OCI-LY7 (cell line): ENCODE measurements around the gene GPR3. TPM values are rescaled to one million over a fixed set of nuclear protein-coding genes. Genes with fewer than 3 reads are reported as not detected.

Experiments used
- BruUV-seq: library from RNA; stranded (reverse); fragments of 400-500 nt; replicated peaks from 2 replicates; lab custom pipeline; 2021; lab: Mats Ljungman, UMichigan
- CTCF ChIA-PET: fragments of 300-600 bp; sonication (Branson Sonifier 250); formaldehyde crosslinking; loops from one replicate; lab custom pipeline; 2022; ENCODE audit warnings: antibody characterized with exemption; ENCODE audit not compliant: unreplicated experiment; lab: Charles Lee
- POLR2A ChIA-PET: fragments of 300-600 bp; sonication (Branson Sonifier 250); formaldehyde crosslinking; loops from one replicate; lab custom pipeline; 2022; ENCODE audit warnings: antibody characterized with exemption; lab: Charles Lee
- DNase-seq: peaks from one replicate; pipeline ENCODE4 v3.0.0-alpha.2; 2015; ENCODE audit warnings: low spot score
- H2AFZ ChIP-seq: fragments of 200-600 bp; sonication (generic), shearing (Covaris generic); 2 replicates; pipeline ENCODE4 v1.6.1; 2014; ENCODE audit warnings: mild to moderate bottlenecking, antibody characterized with exemption, low read length, moderate library complexity
- H3K27ac ChIP-seq: fragments of 200-600 bp; sonication (generic); 2 replicates; pipeline ENCODE4 v1.5.1; 2014; ENCODE audit warnings: mixed run types, low read depth, mild to moderate bottlenecking, moderate library complexity, low read length, inconsistent platforms; ENCODE audit not compliant: poor library complexity, severe bottlenecking
- H3K36me3 ChIP-seq: fragments of 200-600 bp; sonication (generic); 2 replicates; pipeline ENCODE4 v1.6.1; 2014; ENCODE audit warnings: mild to moderate bottlenecking, antibody characterized with exemption, low read length, moderate library complexity, mixed read lengths; ENCODE audit not compliant: insufficient read depth
- H3K4me1 ChIP-seq: fragments of 200-600 bp; sonication (generic); 2 replicates; pipeline ENCODE4 v1.5.1; 2014; ENCODE audit warnings: mild to moderate bottlenecking, low read length; ENCODE audit not compliant: insufficient read depth, poor library complexity, severe bottlenecking
- H3K4me2 ChIP-seq: fragments of 200-600 bp; sonication (generic); 2 replicates; pipeline ENCODE4 v1.6.1; 2014; ENCODE audit warnings: mild to moderate bottlenecking, low read length
- H3K4me3 ChIP-seq: fragments of 200-600 bp; sonication (generic); 2 replicates; pipeline ENCODE4 v1.5.1; 2014; ENCODE audit warnings: mild to moderate bottlenecking, low read depth, low read length; ENCODE audit not compliant: poor library complexity, severe bottlenecking
- H3K79me2 ChIP-seq: fragments of 200-600 bp; sonication (generic); 2 replicates; pipeline ENCODE4 v1.6.1; 2016; ENCODE audit warnings: low read depth, mild to moderate bottlenecking, low read length, moderate library complexity, mixed read lengths; ENCODE audit not compliant: insufficient read depth
- H3K9me2 ChIP-seq: fragments of 200-600 bp; sonication (generic); 2 replicates; pipeline ENCODE4 v1.6.1; 2016; ENCODE audit warnings: mild to moderate bottlenecking, low read length, mixed read lengths; ENCODE audit not compliant: insufficient read depth
- H3K9me3 ChIP-seq: fragments of 200-600 bp; sonication (generic); 2 replicates; pipeline ENCODE4 v1.6.1; 2014; ENCODE audit warnings: mild to moderate bottlenecking, mixed run types, low read length, mixed read lengths
- H4K20me1 ChIP-seq: fragments of 200-600 bp; sonication (generic); 2 replicates; pipeline ENCODE4 v1.6.1; 2014; ENCODE audit warnings: mild to moderate bottlenecking, antibody characterized with exemption, low read length, moderate library complexity, mixed read lengths; ENCODE audit not compliant: insufficient read depth
- CTCF ChIP-seq: fragments of 200-600 bp; sonication (generic); conservative IDR thresholded peaks from 2 replicates; pipeline ENCODE4 v1.5.1; 2014; ENCODE audit warnings: mild to moderate bottlenecking, antibody characterized with exemption, low read length, moderate library complexity, mixed read lengths
- EZH2phosphoT487 ChIP-seq: fragments of 200-600 bp; sonication (generic); IDR thresholded peaks from 2 replicates; pipeline ENCODE4 v1.6.1; 2018; ENCODE audit warnings: low read depth, borderline replicate concordance, mild to moderate bottlenecking, mixed run types, antibody characterized with exemption, low read length, moderate library complexity, mixed read lengths
- intact Hi-C: fragments of 100-400 bp; cut with micrococcal nuclease; formaldehyde crosslinking; loops from one replicate; pipeline ENCODE4 v1.10.0; 2022; ENCODE audit not compliant: unreplicated experiment
- total RNA-seq, 2 experiments: library from RNA; depleted of rRNA in 1 of 2; stranded (reverse); fragments of >200 nt in 1 of 2; shearing (Covaris generic) in 1 of 2; gene quantifications; 2 replicates each; pipeline ENCODE4 v1.2.3, GENCODE V29; 2014 to 2022

The GPR3 gene
- total RNA-seq, 2 experiments from 2014 or later = 0.25 to 0.32 TPM

- Histone ChIP-seq H3K4me2 (no peak overlapping the region), H3K79me2 (no peaks in the 10 kb centered on the region), H3K9me2 (no peaks in the 10 kb centered on the region), H3K36me3 (no peaks in the 10 kb centered on the region), H3K9me3 (no peaks in the 10 kb centered on the region), H2AFZ (no peak overlapping the region), H3K4me1 (no peaks in the 10 kb centered on the region), H4K20me1 (no peaks in the 10 kb centered on the region), H3K4me3 (no peak overlapping the region), H3K27ac (no peak overlapping the region)
- TF ChIP-seq EZH2phosphoT487 (no peak), CTCF (no peak)
- CTCF ChIA-PET = interaction anchor here (0.5 kb wide), 1 partner anchor 291 kb away, joined by 4 read pairs; no protein-coding TSS in a partner anchor
- no peak for DNase-seq
- BruUV-seq = no TSS peak
- intact Hi-C loops = no loop called here
- POLR2A ChIA-PET = no interaction called here
Observed at GRCh38 chr1:27377760-27378495, 14.5 kb upstream of the GPR3 start.

GRCh38 chr1:27379564-27380122, 12.8 kb upstream of the GPR3 start:
- no peak for DNase-seq
- H3K4me3 ChIP-seq = no peak overlapping the region
- intact Hi-C loops = no loop called here
- no peaks in the 10 kb centered on the region for H3K9me3 ChIP-seq
- H3K4me2 ChIP-seq = no peak overlapping the region
- no peaks in the 10 kb centered on the region for H3K9me2 ChIP-seq
- no TSS peak for BruUV-seq
- no peak overlapping the region for H2AFZ ChIP-seq
- POLR2A ChIA-PET = interaction anchor here (1.0 kb wide), 1 partner anchor 336 kb away, joined by 7 read pairs; no protein-coding TSS in a partner anchor
- H3K27ac ChIP-seq = no peak overlapping the region
- no peaks in the 10 kb centered on the region for H4K20me1 ChIP-seq
- TF ChIP-seq CTCF (no peak), EZH2phosphoT487 (no peak)
- CTCF ChIA-PET = no interaction called here
- no peaks in the 10 kb centered on the region for H3K4me1 ChIP-seq
- no peaks in the 10 kb centered on the region for H3K36me3 ChIP-seq
- H3K79me2 ChIP-seq = no peaks in the 10 kb centered on the region

- Histone ChIP-seq H4K20me1 (no peaks in the 10 kb centered on the region), H3K4me1 (no peaks in the 10 kb centered on the region), H3K36me3 (no peaks in the 10 kb centered on the region), H3K9me2 (no peaks in the 10 kb centered on the region), H3K9me3 (no peaks in the 10 kb centered on the region), H3K4me2 (no peak overlapping the region), H2AFZ (no peak overlapping the region), H3K27ac (no peak overlapping the region), H3K4me3 (no peak overlapping the region), H3K79me2 (no peaks in the 10 kb centered on the region)
- no TSS peak for BruUV-seq
- POLR2A ChIA-PET = interaction anchor here (1.0 kb wide), 1 partner anchor 336 kb away, joined by 7 read pairs; no protein-coding TSS in a partner anchor
- CTCF ChIA-PET = no interaction called here
- intact Hi-C loops = no loop called here
- TF ChIP-seq CTCF (no peak), EZH2phosphoT487 (no peak)
- no peak for DNase-seq
Observed at GRCh38 chr1:27380224-27380623, 12.2 kb upstream of the GPR3 start.
